HepG2 (cell line): ENCODE data around the gene TK2. TPM values are rescaled to one million over a fixed set of nuclear protein-coding genes. Genes with fewer than 3 reads are reported as not detected.
A peak's percentile ranks its signal among the peaks of the same experiment; 100 is the strongest.

Experiments
- ASH2L ChIP-seq: fragments of 300-600, 200-600 bp; sonication (generic); IDR thresholded peaks from 2 replicates; pipeline ENCODE4 v1.7.0; 2017; ENCODE audit warnings: low read depth, mild to moderate bottlenecking, moderate library complexity, mixed read lengths, low read length; ENCODE audit not compliant: insufficient read length
- ETS1 ChIP-seq: sonication (generic); formaldehyde crosslinking; IDR thresholded peaks from 2 replicates; pipeline ENCODE4 v1.4.0; 2020; ENCODE audit warnings: missing genetic modification reagents
- FLYWCH1 ChIP-seq: sonication (generic); formaldehyde crosslinking; IDR thresholded peaks from 2 replicates; pipeline ENCODE4 v1.8.1; 2023; ENCODE audit warnings: mild to moderate bottlenecking, missing genetic modification reagents
- FOXC1 ChIP-seq: sonication (generic); formaldehyde crosslinking; IDR thresholded peaks from 2 replicates; pipeline ENCODE4 v1.8.0; 2022; ENCODE audit warnings: mild to moderate bottlenecking, missing genetic modification reagents, borderline replicate concordance
- GABPA ChIP-seq, 2 experiments: IDR thresholded peaks; 2 replicates each; pipeline ENCODE4 v1.6.1; 2011 to 2016; ENCODE audit warnings: low read depth in 2 of 2, low read length in 1 of 2, missing biosample characterization in 1 of 2, missing genetic modification characterization in 1 of 2
- HMGA1 ChIP-seq: sonication (generic); formaldehyde crosslinking; conservative IDR thresholded peaks from 2 replicates; pipeline ENCODE4 v1.4.0; 2020; ENCODE audit warnings: missing genetic modification reagents
- KDM6A ChIP-seq: IDR thresholded peaks from 2 replicates; pipeline ENCODE4 v1.6.1; 2016; ENCODE audit warnings: low read depth
- MAFK ChIP-seq, 2 experiments: IDR thresholded peaks in 1 of 2; conservative IDR thresholded peaks in 1 of 2; 2 replicates each; pipeline ENCODE4 v1.6.1; 2011; ENCODE audit warnings: improper control_type of control experiment in 2 of 2, low read length in 2 of 2
- MXD1 ChIP-seq: sonication (generic); formaldehyde crosslinking; IDR thresholded peaks from 2 replicates; pipeline ENCODE4 v1.4.0; 2020; ENCODE audit warnings: mild to moderate bottlenecking, missing genetic modification reagents
- NR1H2 ChIP-seq: sonication (generic); formaldehyde crosslinking; IDR thresholded peaks from 2 replicates; pipeline ENCODE4 v1.8.1; 2022; ENCODE audit warnings: low read depth, missing genetic modification reagents, borderline replicate concordance
- NR2F2 ChIP-seq: IDR thresholded peaks from 2 replicates; pipeline ENCODE4 v1.6.1; 2012; ENCODE audit warnings: low read depth, inconsistent platforms, borderline replicate concordance
- SAFB2 ChIP-seq: sonication (generic); formaldehyde crosslinking; IDR thresholded peaks from 2 replicates; pipeline ENCODE4 v1.5.1; 2020; ENCODE audit warnings: missing genetic modification reagents, low read depth, mild to moderate bottlenecking, borderline replicate concordance
- SMARCC2 ChIP-seq: fragments of 450-650 bp; IDR thresholded peaks from 2 replicates; pipeline ENCODE4 v1.6.1; 2017; ENCODE audit warnings: antibody characterized with exemption, mild to moderate bottlenecking
- TAF1 ChIP-seq: sonication (generic); formaldehyde crosslinking; IDR thresholded peaks from 2 replicates; pipeline ENCODE4 v1.4.0; 2020; ENCODE audit warnings: missing genetic modification reagents
- ZNF792 ChIP-seq: IDR thresholded peaks from 2 replicates; pipeline ENCODE4 v1.6.1; 2016
- polyA plus RNA-seq, 8 experiments: library from polyadenylated mRNA; depleted of rRNA in 3 of 8; stranded (reverse) in 7 of 8; unstranded in 1 of 8; fragments of >200 nt; fragmentation: Illumina TruSeq in 4 of 8; extraction: Trizol in 4 of 8; gene quantifications; 2 replicates each; pipeline versions ENCODE4 v1.2.1 to v1.2.3, GENCODE V29; 2011 to 2016; ENCODE audit warnings: low read depth in 4 of 8, missing spikeins in 1 of 8, mixed read lengths in 1 of 8; ENCODE audit not compliant: insufficient read depth in 1 of 8
- total RNA-seq, 5 experiments: library from RNA; depleted of rRNA; stranded (reverse); fragments of >200 nt; fragmentation: Illumina TruSeq; extraction: Trizol; gene quantifications; 2 replicates each; pipeline ENCODE4 v1.2.3, GENCODE V29; 2016; ENCODE audit warnings: low read depth in 1 of 5
- TF ChIP-seq, protein P1 (sequence below): sonication (generic); formaldehyde crosslinking; IDR thresholded peaks from 2 replicates; pipeline ENCODE4 v1.4.0; 2020; ENCODE audit warnings: missing genetic modification reagents, borderline replicate concordance
- TF ChIP-seq, protein P2 (sequence below): sonication (generic); formaldehyde crosslinking; IDR thresholded peaks from 2 replicates; pipeline ENCODE4 v1.4.0; 2020; ENCODE audit warnings: missing genetic modification reagents
- TF ChIP-seq, protein P3 (sequence below): sonication (generic); formaldehyde crosslinking; IDR thresholded peaks from 2 replicates; pipeline ENCODE4 v1.5.0; 2020; ENCODE audit warnings: missing genetic modification reagents
- TF ChIP-seq, protein P4 (sequence below): IDR thresholded peaks from 2 replicates; pipeline ENCODE4 v1.6.1; 2016; ENCODE audit warnings: low read depth, control low read depth

Gene TK2
- total and polyA plus RNA-seq, 2 of the 13 experiments (the other 11 are each of a cell fraction or from before 2014, with no cell fraction given) = 18.7 to 21.0 TPM

DNA sequence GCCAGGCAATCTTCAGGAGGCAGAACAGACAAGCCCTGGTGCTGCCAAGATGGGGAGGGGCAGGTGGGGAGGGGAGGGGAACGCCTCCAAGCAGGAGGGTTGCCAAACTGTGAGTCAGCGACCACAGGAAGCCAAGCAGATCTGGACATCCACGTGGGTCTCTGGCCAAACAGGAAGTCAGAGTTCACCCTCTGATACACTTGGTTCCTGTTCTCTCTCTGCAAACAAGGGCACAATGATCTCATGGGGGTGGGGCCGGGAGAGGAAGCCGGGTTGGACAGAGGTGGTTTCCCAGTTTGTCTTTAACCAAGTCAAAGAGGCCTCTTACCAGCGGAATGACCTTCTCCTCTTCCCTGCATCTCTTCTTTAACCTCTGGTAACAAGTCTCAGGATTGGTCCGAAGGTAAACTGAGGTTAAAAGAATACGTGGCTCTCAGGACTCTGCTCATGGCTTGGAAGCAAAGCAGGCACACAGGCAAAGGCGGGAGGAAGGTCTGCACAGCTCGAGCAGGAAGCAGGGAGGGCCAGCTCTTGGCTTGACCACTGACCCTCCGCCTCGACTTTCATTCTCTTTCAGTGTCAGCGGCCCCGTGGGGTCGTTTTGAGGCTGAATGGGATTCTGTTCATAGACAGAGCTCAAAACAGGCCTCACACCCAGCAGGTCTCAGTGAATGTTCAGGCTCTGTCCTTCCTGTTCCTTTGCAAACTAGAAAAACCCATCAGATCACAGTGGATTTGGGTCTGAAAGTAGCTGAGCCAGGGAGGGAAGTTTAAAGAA, 32.9 kb downstream of the TK2 start (continued):
- TF ChIP-seq GABPA (IDR thresholded peaks at IDR 0.05; ENCODE audit: low read depth, low read length) = peak; percentile 61
- peak; percentile 94 for TF ChIP-seq GABPA (CRISPR knock-in tag; IDR thresholded peaks at IDR 0.05; ENCODE audit: low read depth)
- TF ChIP-seq FOXC1 (CRISPR knock-in tag) = peak; percentile 58; the same call in 1 of the 2 replicates
- TF ChIP-seq, protein P1, sequence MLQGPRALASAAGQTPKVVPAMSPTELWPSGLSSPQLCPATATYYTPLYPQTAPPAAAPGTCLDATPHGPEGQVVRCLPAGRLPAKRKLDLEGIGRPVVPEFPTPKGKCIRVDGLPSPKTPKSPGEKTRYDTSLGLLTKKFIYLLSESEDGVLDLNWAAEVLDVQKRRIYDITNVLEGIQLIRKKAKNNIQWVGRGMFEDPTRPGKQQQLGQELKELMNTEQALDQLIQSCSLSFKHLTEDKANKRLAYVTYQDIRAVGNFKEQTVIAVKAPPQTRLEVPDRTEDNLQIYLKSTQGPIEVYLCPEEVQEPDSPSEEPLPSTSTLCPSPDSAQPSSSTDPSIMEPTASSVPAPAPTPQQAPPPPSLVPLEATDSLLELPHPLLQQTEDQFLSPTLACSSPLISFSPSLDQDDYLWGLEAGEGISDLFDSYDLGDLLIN (CRISPR knock-in tag) = 0 out of 2 replicates have a peak, but pooled peaks have one; percentile 73
- no peak for TF ChIP-seq HMGA1
- no peak for TF ChIP-seq ETS1 (CRISPR knock-in tag)
- TF ChIP-seq, protein P2, sequence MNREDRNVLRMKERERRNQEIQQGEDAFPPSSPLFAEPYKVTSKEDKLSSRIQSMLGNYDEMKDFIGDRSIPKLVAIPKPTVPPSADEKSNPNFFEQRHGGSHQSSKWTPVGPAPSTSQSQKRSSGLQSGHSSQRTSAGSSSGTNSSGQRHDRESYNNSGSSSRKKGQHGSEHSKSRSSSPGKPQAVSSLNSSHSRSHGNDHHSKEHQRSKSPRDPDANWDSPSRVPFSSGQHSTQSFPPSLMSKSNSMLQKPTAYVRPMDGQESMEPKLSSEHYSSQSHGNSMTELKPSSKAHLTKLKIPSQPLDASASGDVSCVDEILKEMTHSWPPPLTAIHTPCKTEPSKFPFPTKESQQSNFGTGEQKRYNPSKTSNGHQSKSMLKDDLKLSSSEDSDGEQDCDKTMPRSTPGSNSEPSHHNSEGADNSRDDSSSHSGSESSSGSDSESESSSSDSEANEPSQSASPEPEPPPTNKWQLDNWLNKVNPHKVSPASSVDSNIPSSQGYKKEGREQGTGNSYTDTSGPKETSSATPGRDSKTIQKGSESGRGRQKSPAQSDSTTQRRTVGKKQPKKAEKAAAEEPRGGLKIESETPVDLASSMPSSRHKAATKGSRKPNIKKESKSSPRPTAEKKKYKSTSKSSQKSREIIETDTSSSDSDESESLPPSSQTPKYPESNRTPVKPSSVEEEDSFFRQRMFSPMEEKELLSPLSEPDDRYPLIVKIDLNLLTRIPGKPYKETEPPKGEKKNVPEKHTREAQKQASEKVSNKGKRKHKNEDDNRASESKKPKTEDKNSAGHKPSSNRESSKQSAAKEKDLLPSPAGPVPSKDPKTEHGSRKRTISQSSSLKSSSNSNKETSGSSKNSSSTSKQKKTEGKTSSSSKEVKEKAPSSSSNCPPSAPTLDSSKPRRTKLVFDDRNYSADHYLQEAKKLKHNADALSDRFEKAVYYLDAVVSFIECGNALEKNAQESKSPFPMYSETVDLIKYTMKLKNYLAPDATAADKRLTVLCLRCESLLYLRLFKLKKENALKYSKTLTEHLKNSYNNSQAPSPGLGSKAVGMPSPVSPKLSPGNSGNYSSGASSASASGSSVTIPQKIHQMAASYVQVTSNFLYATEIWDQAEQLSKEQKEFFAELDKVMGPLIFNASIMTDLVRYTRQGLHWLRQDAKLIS = no peak
- 0 out of 2 replicates have a peak, but pooled peaks have one; percentile 30 for TF ChIP-seq NR2F2
- peak; percentile 90 for TF ChIP-seq KDM6A (CRISPR knock-in tag)
- TF ChIP-seq TAF1 (CRISPR knock-in tag) = peak; percentile 87
- 0 out of 2 replicates have a peak, but pooled peaks have one; percentile 23 for TF ChIP-seq FLYWCH1
- no peak; the same call in 1 of the 2 replicates for TF ChIP-seq MXD1 (CRISPR knock-in tag)
- peak; percentile 90 for TF ChIP-seq ZNF792
- TF ChIP-seq NR1H2 = no peak
- TF ChIP-seq, protein P3, sequence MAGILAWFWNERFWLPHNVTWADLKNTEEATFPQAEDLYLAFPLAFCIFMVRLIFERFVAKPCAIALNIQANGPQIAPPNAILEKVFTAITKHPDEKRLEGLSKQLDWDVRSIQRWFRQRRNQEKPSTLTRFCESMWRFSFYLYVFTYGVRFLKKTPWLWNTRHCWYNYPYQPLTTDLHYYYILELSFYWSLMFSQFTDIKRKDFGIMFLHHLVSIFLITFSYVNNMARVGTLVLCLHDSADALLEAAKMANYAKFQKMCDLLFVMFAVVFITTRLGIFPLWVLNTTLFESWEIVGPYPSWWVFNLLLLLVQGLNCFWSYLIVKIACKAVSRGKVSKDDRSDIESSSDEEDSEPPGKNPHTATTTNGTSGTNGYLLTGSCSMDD = no peak
- TF ChIP-seq, protein P4, sequence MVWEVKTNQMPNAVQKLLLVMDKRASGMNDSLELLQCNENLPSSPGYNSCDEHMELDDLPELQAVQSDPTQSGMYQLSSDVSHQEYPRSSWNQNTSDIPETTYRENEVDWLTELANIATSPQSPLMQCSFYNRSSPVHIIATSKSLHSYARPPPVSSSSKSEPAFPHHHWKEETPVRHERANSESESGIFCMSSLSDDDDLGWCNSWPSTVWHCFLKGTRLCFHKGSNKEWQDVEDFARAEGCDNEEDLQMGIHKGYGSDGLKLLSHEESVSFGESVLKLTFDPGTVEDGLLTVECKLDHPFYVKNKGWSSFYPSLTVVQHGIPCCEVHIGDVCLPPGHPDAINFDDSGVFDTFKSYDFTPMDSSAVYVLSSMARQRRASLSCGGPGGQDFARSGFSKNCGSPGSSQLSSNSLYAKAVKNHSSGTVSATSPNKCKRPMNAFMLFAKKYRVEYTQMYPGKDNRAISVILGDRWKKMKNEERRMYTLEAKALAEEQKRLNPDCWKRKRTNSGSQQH = 0 out of 2 replicates have a peak, but pooled peaks have one; percentile 0
- no peak for TF ChIP-seq SMARCC2
- TF ChIP-seq SAFB2 (CRISPR knock-in tag) = no peak; the same call in 1 of the 2 replicates
- TF ChIP-seq ASH2L = peak; percentile 74
- TF ChIP-seq MAFK (conservative IDR thresholded peaks at IDR 0.05 in 1 of 2, IDR thresholded peaks at IDR 0.05 in 1 of 2; ENCODE audit: low read length in 2 of 2) = no peak
